ENCODE measurements around the gene CTIF. TPM values are rescaled to one million over a fixed set of nuclear protein-coding genes. Genes with fewer than 3 reads are reported as not detected.

Gene CTIF
- total and polyA plus RNA-seq, 4 donors = 12.2 to 45.7 (median 32.6) TPM

GRCh38 chr18:48655508-48655907 is 116.7 kb downstream of the CTIF start:
- H3K9me3 ChIP-seq (ENCODE audit: control insufficient read depth in 4 of 4, insufficient read depth in 3 of 4, low read length in 3 of 4) = no peaks in the 10 kb centered on the region
- no peaks in the 10 kb centered on the region for H3K27me3 ChIP-seq (ENCODE audit: control insufficient read depth in 3 of 3, insufficient read depth in 3 of 3, low read length in 2 of 3)
- no peaks in the 10 kb centered on the region for H3K36me3 ChIP-seq (ENCODE audit: control insufficient read depth in 4 of 4, insufficient read depth in 4 of 4, low read length in 4 of 4)
- ATAC-seq (ENCODE audit: insufficient read depth, low FRiP score) (no peak), DNase-seq (no peak)
- H3K4me3 ChIP-seq = no peak overlapping the region
- peaks cover 0 to 15% (median 3%) of the 10 kb centered on the region in 5 donors for H3K4me1 ChIP-seq (ENCODE audit: control insufficient read depth in 5 of 5, insufficient read depth in 5 of 5, low read length in 5 of 5)
- H3K9ac ChIP-seq (ENCODE audit: insufficient read depth in 1 of 2, low read length in 2 of 2) = no peak overlapping the region
- WGBS, 2 donors = 86 to 97% methylated on average over 2 of the region's 2 CpGs
- no peak for TF ChIP-seq CTCF (IDR thresholded peaks at IDR 0.05; ENCODE audit: control extremely low read depth, extremely low read depth)
- H3K27ac ChIP-seq (ENCODE audit: low read depth in 1 of 2, low read length in 1 of 2) = no peak overlapping the region

GRCh38 chr18:48656176-48656575 is 117.3 kb downstream of the CTIF start:
- Histone ChIP-seq H3K9ac (ENCODE audit: insufficient read depth in 1 of 2, low read length in 2 of 2) (no peak overlapping the region), H3K4me1 (ENCODE audit: control insufficient read depth in 5 of 5, insufficient read depth in 5 of 5, low read length in 5 of 5) (peaks cover 0 to 20% (median 9%) of the 10 kb centered on the region in 5 donors), H3K4me3 (no peak overlapping the region), H3K27me3 (ENCODE audit: control insufficient read depth in 3 of 3, insufficient read depth in 3 of 3, low read length in 2 of 3) (no peaks in the 10 kb centered on the region), H3K27ac (ENCODE audit: low read depth in 1 of 2, low read length in 1 of 2) (no peak overlapping the region), H3K36me3 (ENCODE audit: control insufficient read depth in 4 of 4, insufficient read depth in 4 of 4, low read length in 4 of 4) (no peaks in the 10 kb centered on the region), H3K9me3 (ENCODE audit: control insufficient read depth in 4 of 4, insufficient read depth in 3 of 4, low read length in 3 of 4) (no peaks in the 10 kb centered on the region)
- no peak for DNase-seq
- no peak for TF ChIP-seq CTCF (IDR thresholded peaks at IDR 0.05; ENCODE audit: control extremely low read depth, extremely low read depth)
- no peak for ATAC-seq (ENCODE audit: insufficient read depth, low FRiP score)
- 94 to 95% methylated on average over 2 of the region's 2 CpGs for WGBS, 2 donors

- H3K4me3 ChIP-seq = no peak overlapping the region
- H3K4me1 ChIP-seq (ENCODE audit: control insufficient read depth in 5 of 5, insufficient read depth in 5 of 5, low read length in 5 of 5) = peaks cover 0 to 20% (median 13%) of the 10 kb centered on the region in 5 donors
- ATAC-seq (ENCODE audit: insufficient read depth, low FRiP score) = no peak
- no peaks in the 10 kb centered on the region for H3K9me3 ChIP-seq (ENCODE audit: control insufficient read depth in 4 of 4, insufficient read depth in 3 of 4, low read length in 3 of 4)
- no peaks in the 10 kb centered on the region for H3K27me3 ChIP-seq (ENCODE audit: control insufficient read depth in 3 of 3, insufficient read depth in 3 of 3, low read length in 2 of 3)
- TF ChIP-seq CTCF (IDR thresholded peaks at IDR 0.05; ENCODE audit: control extremely low read depth, extremely low read depth) = no peak
- no peak overlapping the region for H3K9ac ChIP-seq (ENCODE audit: insufficient read depth in 1 of 2, low read length in 2 of 2)
- 62 to 77% methylated on average over 3 of the region's 3 CpGs for WGBS, 2 donors
- H3K27ac ChIP-seq (ENCODE audit: low read depth in 1 of 2, low read length in 1 of 2) = no peak overlapping the region
- no peaks in the 10 kb centered on the region for H3K36me3 ChIP-seq (ENCODE audit: control insufficient read depth in 4 of 4, insufficient read depth in 4 of 4, low read length in 4 of 4)
- no peak for DNase-seq
Observed at GRCh38 chr18:48656582-48656981, 117.8 kb downstream of the CTIF start.

GRCh38 chr18:48657447-48658120 is 118.8 kb downstream of the CTIF start:
- Histone ChIP-seq H3K4me1 (ENCODE audit: control insufficient read depth in 5 of 5, insufficient read depth in 5 of 5, low read length in 5 of 5) (peaks cover 0 to 25% (median 23%) of the 10 kb centered on the region in 5 donors), H3K9me3 (ENCODE audit: control insufficient read depth in 4 of 4, insufficient read depth in 3 of 4, low read length in 3 of 4) (no peaks in the 10 kb centered on the region), H3K9ac (ENCODE audit: insufficient read depth in 1 of 2, low read length in 2 of 2) (no peak overlapping the region), H3K36me3 (ENCODE audit: control insufficient read depth in 4 of 4, insufficient read depth in 4 of 4, low read length in 4 of 4) (no peaks in the 10 kb centered on the region), H3K27ac (ENCODE audit: low read depth in 1 of 2, low read length in 1 of 2) (no peak overlapping the region), H3K4me3 (no peak overlapping the region), H3K27me3 (ENCODE audit: control insufficient read depth in 3 of 3, insufficient read depth in 3 of 3, low read length in 2 of 3) (no peaks in the 10 kb centered on the region)
- 69% methylated on average over 9 of the region's 9 CpGs for whole genome bisulfite sequencing, 2 donors
- TF ChIP-seq CTCF (IDR thresholded peaks at IDR 0.05; ENCODE audit: control extremely low read depth, extremely low read depth) = no peak
- no peak for DNase-seq
- ATAC-seq (ENCODE audit: insufficient read depth, low FRiP score) = no peak
